ENCODE results near the gene LFNG. TPM values are rescaled to one million over a fixed set of nuclear protein-coding genes. Genes with fewer than 3 reads are reported as not detected.

The LFNG gene
- total RNA-seq, 1 donor, result 21.0 TPM

GRCh38 chr7:2475678-2476015 lies 43.9 kb upstream of the LFNG start:
- Histone ChIP-seq H3K4me2 (ENCODE audit: insufficient read depth, low read length) (no peak overlapping the region), H3K36me3 (ENCODE audit: insufficient read depth, low read length) (no peaks in the 10 kb centered on the region), H3K4me3 (ENCODE audit: insufficient read depth, low read length) (no peak overlapping the region), H3K9me3 (ENCODE audit: low read depth, low read length) (no peaks in the 10 kb centered on the region), H2AFZ (ENCODE audit: low read length) (no peak overlapping the region), H3K79me2 (ENCODE audit: insufficient read depth, low read length) (no peaks in the 10 kb centered on the region), H3K4me1 (ENCODE audit: insufficient read depth, low read length) (peaks cover 14% of the 10 kb centered on the region), H3K27ac (ENCODE audit: low read depth, low read length) (no peak overlapping the region), H4K20me1 (ENCODE audit: insufficient read depth, low read length) (no peaks in the 10 kb centered on the region), H3K27me3 (ENCODE audit: insufficient read depth, low read length) (no peaks in the 10 kb centered on the region)
- DNase-seq (ENCODE audit: insufficient read length, low spot score, missing footprints), result peak; percentile 45
- TF ChIP-seq CTCF (IDR thresholded peaks at IDR 0.05; ENCODE audit: extremely low read depth, low read depth, low read length), result no peak

- H3K4me2 ChIP-seq (ENCODE audit: insufficient read depth, low read length), result no peak within 1 kb of the TSS
- H3K4me3 ChIP-seq (ENCODE audit: insufficient read depth, low read length), result no peak within 1 kb of the TSS
- H2AFZ ChIP-seq (ENCODE audit: low read length), result no peak within 1 kb of the TSS
- H4K20me1 ChIP-seq (ENCODE audit: insufficient read depth, low read length), result no peaks in the 10 kb centered on the region
- DNase-seq (ENCODE audit: insufficient read length, low spot score, missing footprints), result peak; percentile 51
- no peak within 1 kb of the TSS for H3K27ac ChIP-seq (ENCODE audit: low read depth, low read length)
- no peaks in the 10 kb centered on the region for H3K9me3 ChIP-seq (ENCODE audit: low read depth, low read length)
- H3K4me1 ChIP-seq (ENCODE audit: insufficient read depth, low read length), result peaks cover 14% of the 10 kb centered on the region
- TF ChIP-seq CTCF (IDR thresholded peaks at IDR 0.05; ENCODE audit: extremely low read depth, low read depth, low read length), result no peak
- H3K36me3 ChIP-seq (ENCODE audit: insufficient read depth, low read length), result no peaks in the 10 kb centered on the region
- no peaks in the 10 kb centered on the region for H3K27me3 ChIP-seq (ENCODE audit: insufficient read depth, low read length)
- no peaks in the 10 kb centered on the region for H3K79me2 ChIP-seq (ENCODE audit: insufficient read depth, low read length)
Measured at GRCh38 chr7:2476298-2476697, 43.3 kb upstream of the LFNG start, which contains the start of gene GRIFIN. TSS of gene GRIFIN (minus strand) at chr7:2476398. CDS start at chr7:2476383, 15 bp downstream.

GRCh38 chr7:2476776-2477446 lies 42.7 kb upstream of the LFNG start:
- Histone ChIP-seq H3K27me3 (ENCODE audit: insufficient read depth, low read length) (no peaks in the 10 kb centered on the region), H3K79me2 (ENCODE audit: insufficient read depth, low read length) (no peaks in the 10 kb centered on the region), H3K4me3 (ENCODE audit: insufficient read depth, low read length) (no peak overlapping the region), H3K4me1 (ENCODE audit: insufficient read depth, low read length) (peaks cover 14% of the 10 kb centered on the region), H2AFZ (ENCODE audit: low read length) (no peak overlapping the region), H3K9me3 (ENCODE audit: low read depth, low read length) (no peaks in the 10 kb centered on the region), H4K20me1 (ENCODE audit: insufficient read depth, low read length) (no peaks in the 10 kb centered on the region), H3K4me2 (ENCODE audit: insufficient read depth, low read length) (no peak overlapping the region), H3K27ac (ENCODE audit: low read depth, low read length) (no peak overlapping the region), H3K36me3 (ENCODE audit: insufficient read depth, low read length) (no peaks in the 10 kb centered on the region)
- peak; percentile 82 for DNase-seq (ENCODE audit: insufficient read length, low spot score, missing footprints)
- TF ChIP-seq CTCF (IDR thresholded peaks at IDR 0.05; ENCODE audit: extremely low read depth, low read depth, low read length), result no peak

- H3K27me3 ChIP-seq (ENCODE audit: insufficient read depth, low read length), result no peaks in the 10 kb centered on the region
- H3K79me2 ChIP-seq (ENCODE audit: insufficient read depth, low read length), result no peaks in the 10 kb centered on the region
- H3K4me2 ChIP-seq (ENCODE audit: insufficient read depth, low read length), result peak overlapping the region; percentile 66
- peak overlapping the region; percentile 85 for H2AFZ ChIP-seq (ENCODE audit: low read length)
- no peaks in the 10 kb centered on the region for H3K36me3 ChIP-seq (ENCODE audit: insufficient read depth, low read length)
- peak overlapping the region; percentile 43 for H3K4me3 ChIP-seq (ENCODE audit: insufficient read depth, low read length)
- H3K9me3 ChIP-seq (ENCODE audit: low read depth, low read length), result peaks cover 1% of the 10 kb centered on the region
- DNase-seq (ENCODE audit: insufficient read length, low spot score, missing footprints), result peak; percentile 100
- peak; percentile 77 for TF ChIP-seq CTCF (IDR thresholded peaks at IDR 0.05; ENCODE audit: extremely low read depth, low read depth, low read length)
- no peaks in the 10 kb centered on the region for H4K20me1 ChIP-seq (ENCODE audit: insufficient read depth, low read length)
- H3K4me1 ChIP-seq (ENCODE audit: insufficient read depth, low read length), result peaks cover 14% of the 10 kb centered on the region
- H3K27ac ChIP-seq (ENCODE audit: low read depth, low read length), result peak overlapping the region; percentile 11
Measured at GRCh38 chr7:2477447-2478398, 41.9 kb upstream of the LFNG start.

Data from osteoblast (primary cell).